Measurements from ENCODE around the gene CEP20.
"Not testable (repeated sequence)": the region's sequence is repeated elsewhere in the genome, so short reads cannot be mapped to it uniquely, and the experiment has no call there.

Gene CEP20

GRCh38 chr16:15888072-15888976 lies at the start of gene CEP20:
Gene CEP20, minus strand, starts transcription at chr16:15888603. Its CDS starts 18 bp downstream, at chr16:15888585.
- DNase-seq: peak; percentile 99

- not testable (repeated sequence) for DNase-seq
Observed at GRCh38 chr16:15936809-15937208, 48.4 kb upstream of the CEP20 start.

- no peak for DNase-seq
Observed at GRCh38 chr16:15934991-15935390, 46.6 kb upstream of the CEP20 start.

GRCh38 chr16:15933781-15934180 lies 45.4 kb upstream of the CEP20 start:
- DNase-seq: no peak

- no peak for DNase-seq
Observed at GRCh38 chr16:15932939-15933338, 44.5 kb upstream of the CEP20 start.

- DNase-seq: no peak
Observed at GRCh38 chr16:15928261-15929104, 40.1 kb upstream of the CEP20 start.

- no peak for DNase-seq
Observed at GRCh38 chr16:15925631-15926030, 37.2 kb upstream of the CEP20 start.

GRCh38 chr16:15924996-15925395 lies 36.6 kb upstream of the CEP20 start:
- DNase-seq: no peak

GRCh38 chr16:15919331-15919730 lies 30.9 kb upstream of the CEP20 start:
- DNase-seq: no peak

- not testable (repeated sequence) for DNase-seq
Observed at GRCh38 chr16:15918314-15918713, 29.9 kb upstream of the CEP20 start.

GRCh38 chr16:15916323-15916722 lies 27.9 kb upstream of the CEP20 start:
- no peak for DNase-seq

GRCh38 chr16:15915555-15916081 lies 27.2 kb upstream of the CEP20 start:
- no peak for DNase-seq

GRCh38 chr16:15913046-15913698 lies 24.8 kb upstream of the CEP20 start:
- DNase-seq: no peak

GRCh38 chr16:15911198-15911597 lies 22.8 kb upstream of the CEP20 start:
- DNase-seq: no peak

GRCh38 chr16:15907863-15908478 lies 19.6 kb upstream of the CEP20 start:
- DNase-seq: peak; percentile 78 to 80

- no peak for DNase-seq
Observed at GRCh38 chr16:15906439-15906838, 18.0 kb upstream of the CEP20 start.

GRCh38 chr16:15903960-15904359 lies 15.6 kb upstream of the CEP20 start:
- DNase-seq: no peak

GRCh38 chr16:15900901-15901500 lies 12.6 kb upstream of the CEP20 start:
- DNase-seq: no peak

- DNase-seq: no peak
Observed at GRCh38 chr16:15900357-15900756, 12.0 kb upstream of the CEP20 start.

GRCh38 chr16:15899538-15900100 lies 11.2 kb upstream of the CEP20 start:
- DNase-seq: no peak

- no peak for DNase-seq
Observed at GRCh38 chr16:15898654-15899053, 10.3 kb upstream of the CEP20 start.

GRCh38 chr16:15897834-15898254 lies 9.4 kb upstream of the CEP20 start:
- no peak for DNase-seq

All from NCI-H524 (cell line).